Fibroblast of the aortic adventitia (primary cell): Measurements from ENCODE around the gene BLM. TPM values are rescaled to one million over a fixed set of nuclear protein-coding genes. Genes with fewer than 3 reads are reported as not detected.

Experiments
- DNase-seq: peaks from one replicate; pipeline ENCODE4 v3.0.0-alpha.2; 2010; ENCODE audit warnings: low read depth
- H3K4me3 ChIP-seq: 2 replicates; pipeline ENCODE4 v1.5.1; 2011; ENCODE audit warnings: low read depth, mild to moderate bottlenecking, control low read depth, low read length, moderate library complexity
- CTCF ChIP-seq: IDR thresholded peaks from 2 replicates; pipeline ENCODE4 v1.5.1; 2011; ENCODE audit warnings: mild to moderate bottlenecking, low read length, control low read depth, inconsistent platforms; ENCODE audit not compliant: insufficient read depth
- total RNA-seq: library from RNA; depleted of rRNA; stranded (reverse); fragments of >200 nt; gene quantifications from 2 replicates; pipeline ENCODE4 v1.2.3, GENCODE V29; 2012; ENCODE audit warnings: low replicate concordance

The BLM gene
- total RNA-seq, 1 donor: 12.2 TPM

GRCh38 chr15:90691982-90692773 is 25.0 kb upstream of the BLM start:
- TF ChIP-seq CTCF: no peak
- H3K4me3 ChIP-seq: no peak overlapping the region
- DNase-seq: no peak

GRCh38 chr15:90694987-90695386 is 22.2 kb upstream of the BLM start:
- no peak for TF ChIP-seq CTCF
- H3K4me3 ChIP-seq: no peak overlapping the region
- DNase-seq: no peak

GRCh38 chr15:90697175-90697574 is 20.0 kb upstream of the BLM start:
- no peak overlapping the region for H3K4me3 ChIP-seq
- TF ChIP-seq CTCF: no peak
- no peak for DNase-seq

GRCh38 chr15:90698629-90699028 is 18.5 kb upstream of the BLM start:
- DNase-seq: no peak
- no peak for TF ChIP-seq CTCF
- H3K4me3 ChIP-seq: no peak overlapping the region

GRCh38 chr15:90701048-90701447 is 16.1 kb upstream of the BLM start:
- DNase-seq: no peak
- TF ChIP-seq CTCF: no peak
- H3K4me3 ChIP-seq: no peak overlapping the region

GRCh38 chr15:90701880-90702630 is 15.1 kb upstream of the BLM start:
- H3K4me3 ChIP-seq: no peak overlapping the region
- no peak for TF ChIP-seq CTCF
- peak; percentile 27 for DNase-seq
